GM12878 (cell line): ENCODE results near the gene LYPLA2. TPM values are rescaled to one million over a fixed set of nuclear protein-coding genes. Genes with fewer than 3 reads are reported as not detected.
A peak's percentile ranks its signal among the peaks of the same experiment; 100 is the strongest.

Experiments used
- ATAC-seq: fragments of 200-7000 bp; cut with Tn5 transposase; 3 replicates; pipeline ENCODE4 v1.9.1; 2020; ENCODE audit warnings: mild to moderate bottlenecking, moderate library complexity
- BruUV-seq: library from RNA; stranded (reverse); fragments of 400-500 nt; replicated peaks from 2 replicates; lab custom pipeline; 2021; lab: Mats Ljungman, UMichigan
- CTCF ChIA-PET: fragments of 300-600 bp; sonication (Branson Sonifier 250); formaldehyde crosslinking; extraction: SDS; loops from one replicate; lab custom pipeline; 2021; ENCODE audit warnings: inconsistent platforms; lab: Yijun Ruan, JAX
- POLR2A ChIA-PET: fragments of 350-600 bp; formaldehyde crosslinking; extraction: SDS; loops from one replicate; lab custom pipeline; 2021; ENCODE audit warnings: inconsistent platforms; lab: Charles Lee
- RAD21 ChIA-PET: fragments of 300-600 bp; sonication (Branson Sonifier 250); formaldehyde crosslinking; loops from one replicate; lab custom pipeline; 2023; ENCODE audit warnings: antibody characterized with exemption; ENCODE audit not compliant: unreplicated experiment; lab: Charles Lee
- SMC1A ChIA-PET: fragments of 300-600 bp; sonication (Branson Sonifier 250); formaldehyde crosslinking; loops from one replicate; lab custom pipeline; 2023; ENCODE audit not compliant: unreplicated experiment, uncharacterized antibody; lab: Charles Lee
- DNase-seq: peaks from one replicate; pipeline ENCODE4 v3.0.0-alpha.2; 2011; ENCODE audit warnings: low read depth, low spot score
- FAIRE-seq: peaks from 3 replicates; lab custom pipeline; 2011; peaks lifted over from hg19 to GRCh38; lab: Jason Lieb, UNC
- H2AFZ ChIP-seq: 2 replicates; pipeline ENCODE4 v1.6.0; 2011; ENCODE audit warnings: low read depth, low read length, control low read depth; ENCODE audit not compliant: control insufficient read depth
- H3K27ac ChIP-seq: 2 replicates; pipeline ENCODE4 v1.5.1; 2011; ENCODE audit warnings: control low read depth; ENCODE audit not compliant: control insufficient read depth, insufficient read depth
- H3K27me3 ChIP-seq, 2 experiments: replicated peaks in 1 of 2; 2 replicates each; pipeline versions ENCODE4 v1.6.0 to v1.6.1; 2011; ENCODE audit warnings: low read length in 1 of 2; ENCODE audit not compliant: control insufficient read depth in 2 of 2, insufficient read depth in 2 of 2
- H3K36me3 ChIP-seq, 2 experiments: 2 replicates each; pipeline ENCODE4 v1.5.1; 2011; ENCODE audit warnings: low read length in 1 of 2; ENCODE audit not compliant: control insufficient read depth in 2 of 2, insufficient read depth in 2 of 2
- H3K4me1 ChIP-seq: 2 replicates; pipeline ENCODE4 v1.6.1; 2011; ENCODE audit warnings: mild to moderate bottlenecking, low read length, moderate library complexity, mixed read lengths; ENCODE audit not compliant: control insufficient read depth, insufficient read depth
- H3K4me2 ChIP-seq: 2 replicates; pipeline ENCODE4 v1.6.0; 2011; ENCODE audit warnings: control low read depth; ENCODE audit not compliant: control insufficient read depth, insufficient read depth
- H3K4me3 ChIP-seq: fragments of 200-600 bp; sonication (generic); 2 replicates; pipeline ENCODE4 v1.5.1; 2016
- H3K79me2 ChIP-seq: 2 replicates; pipeline ENCODE4 v1.6.0; 2011; ENCODE audit warnings: low read length; ENCODE audit not compliant: control insufficient read depth, insufficient read depth
- H3K9ac ChIP-seq: 2 replicates; pipeline ENCODE4 v1.8.0; 2011; ENCODE audit warnings: low read length, control low read depth, mixed read lengths; ENCODE audit not compliant: control insufficient read depth, insufficient read depth
- H3K9me3 ChIP-seq: replicated peaks from 3 replicates; pipeline ENCODE4 v1.5.1; 2011; ENCODE audit warnings: mild to moderate bottlenecking, low read length; ENCODE audit not compliant: control insufficient read depth, insufficient read depth
- H4K20me1 ChIP-seq: 2 replicates; pipeline ENCODE4 v1.6.0; 2011; ENCODE audit not compliant: control insufficient read depth, insufficient read depth
- MYC ChIP-seq: IDR thresholded peaks from 2 replicates; pipeline ENCODE4 v1.6.1; 2011; ENCODE audit warnings: mild to moderate bottlenecking, low read length, moderate library complexity, inconsistent platforms; ENCODE audit not compliant: insufficient read depth, insufficient replicate concordance, insufficient read length, severe bottlenecking
- NFYB ChIP-seq: IDR thresholded peaks from 2 replicates; pipeline ENCODE4 v1.6.1; 2011; ENCODE audit warnings: low read depth, mild to moderate bottlenecking, low read length, improper control_type of control experiment, moderate library complexity; ENCODE audit not compliant: insufficient read depth
- SUPT20H ChIP-seq: IDR thresholded peaks from 2 replicates; pipeline ENCODE4 v1.6.1; 2011; ENCODE audit warnings: low read depth, mild to moderate bottlenecking, low read length, moderate library complexity, borderline replicate concordance; ENCODE audit not compliant: control insufficient read depth
- WGBS: methylation state at CpG from one replicate; pipeline ENCODE4 v1.1.6; 2016; ENCODE audit warnings: low lambda C conversion rate; ENCODE audit not compliant: insufficient replicate concordance, insufficient coverage; ENCODE audit errors: missing lambda C conversion rate; 5-methylcytosine and 5-hydroxymethylcytosine counted together
- in situ Hi-C: fragments of 300-500 bp; cut with MboI; formaldehyde crosslinking; loops from 9 replicates; pipeline ENCODE4 v1.14.3; 2018; ENCODE audit warnings: mixed read lengths
- intact Hi-C: fragments of 100-400 bp; cut with micrococcal nuclease; formaldehyde crosslinking; loops from one replicate; pipeline ENCODE4 v1.14.2; 2022; ENCODE audit not compliant: unreplicated experiment
- polyA plus RNA-seq, 11 experiments: library from polyadenylated mRNA; depleted of rRNA in 4 of 11; unstranded in 6 of 11; stranded (reverse) in 5 of 11; fragments of >200 nt; fragmentation: Nextera tagmentation in 4 of 11; fragmentation: Illumina TruSeq in 1 of 11; extraction: Ambion mirVana in 4 of 11; extraction: Trizol in 1 of 11; gene quantifications; 1 replicate in 1 of 11; 2 replicates in 10 of 11; pipeline versions ENCODE4 v1.2.1 to v1.2.3, GENCODE V29; 2011 to 2016; ENCODE audit warnings: inconsistent platforms in 2 of 11, missing spikeins in 2 of 11, low read depth in 1 of 11
- total RNA-seq, 4 experiments: library from RNA; depleted of rRNA in 3 of 4; stranded (reverse); fragments of >200 nt in 3 of 4; fragmentation: Illumina TruSeq in 1 of 4; extraction: Trizol in 1 of 4; gene quantifications; 2 replicates each; pipeline versions ENCODE4 v1.2.1 to v1.2.3, GENCODE V29; 2013 to 2021

LYPLA2 gene
- total and polyA plus RNA-seq, 10 of the 15 experiments (the other 5 are each of a cell fraction or from before 2014, with no cell fraction given) = 2.7 to 129 (median 62.3) TPM

DNA sequence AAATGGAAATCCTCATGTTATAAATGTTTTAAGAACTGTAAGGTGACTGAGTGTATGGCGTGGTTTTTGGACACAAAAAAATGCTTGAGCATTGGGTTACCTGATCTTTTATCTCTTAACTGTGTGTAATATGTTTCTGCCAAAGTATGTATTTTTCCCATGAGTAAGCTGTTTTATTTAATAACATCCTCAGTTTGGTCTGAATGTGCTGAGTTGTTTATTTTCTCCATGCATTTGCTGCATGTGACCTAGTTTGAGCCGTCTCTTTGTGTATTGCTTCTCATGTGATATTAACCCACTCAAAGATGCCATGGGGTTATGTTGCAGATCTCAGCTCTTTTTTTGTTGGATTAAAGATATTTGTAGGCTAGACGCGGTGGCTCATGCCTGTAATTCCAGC lies 6.1 kb upstream of the LYPLA2 start (continued):
- TF ChIP-seq MYC (no peak), SUPT20H (no peak)

DNA sequence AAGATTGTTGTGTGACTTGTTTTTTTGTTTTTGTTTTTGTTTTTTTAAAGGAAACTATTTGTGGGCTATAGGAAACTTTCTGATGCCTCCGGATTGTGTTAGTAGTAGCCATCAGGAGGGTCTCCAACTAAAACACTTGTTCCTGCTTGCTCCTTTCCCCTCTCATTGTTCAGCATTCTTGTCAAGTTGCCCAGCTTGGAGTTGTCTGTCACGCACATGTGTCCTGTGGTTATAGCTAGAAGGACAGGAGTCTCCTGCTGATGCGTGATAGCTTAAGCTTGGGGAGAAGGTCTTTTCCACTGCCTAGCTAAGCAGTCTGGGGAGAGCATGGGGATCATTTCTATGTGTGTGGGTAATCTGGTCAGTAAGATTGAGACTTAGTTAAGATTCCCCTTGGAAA lies 3.2 kb upstream of the LYPLA2 start:
- H3K36me3 ChIP-seq = peaks cover 9 to 18% of the 10 kb centered on the region in 2 experiments; a peak in 3 of 4 replicates
- no peak for TF ChIP-seq NFYB
- TF ChIP-seq, all 136 proteins: peak for 0
- Histone ChIP-seq H3K4me1 (0 out of 2 replicates have a peak, but pooled peaks cover 5% of the 10 kb centered on the region), H4K20me1 (no peaks in the 10 kb centered on the region), H3K9ac (no peak overlapping the region), H2AFZ (no peak overlapping the region), H3K4me3 (no peak overlapping the region), H3K79me2 (peaks cover 18% of the 10 kb centered on the region), H3K4me2 (no peak overlapping the region), H3K27ac (no peak overlapping the region), H3K27me3 (no peaks in the 10 kb centered on the region), H3K9me3 (no peaks in the 10 kb centered on the region)
- ATAC-seq (no peak), DNase-seq (no peak), FAIRE-seq (no peak)
- ChIA-PET POLR2A (no interaction called here), RAD21 (interaction anchor here (1.1 kb wide), 1 partner anchor 129 kb away, joined by 3 read pairs; no protein-coding TSS in a partner anchor), CTCF (interaction anchor here (0.9 to 1.6 kb wide), 7 partner anchors 8 to 129 kb away, joined by 3 to 5 read pairs (median 4); partner anchors contain the start of gene PITHD1), SMC1A (interaction anchor here (0.7 to 1.2 kb wide), 5 partner anchors 8 to 129 kb away, joined by 3 to 4 read pairs (median 3); partner anchors contain the start of gene PITHD1)
- in situ Hi-C loops = loop anchor here (25.0 kb wide), 1 partner anchor 1450 kb away; the partner anchor contains the start of genes RSRP1 and SYF2
- intact Hi-C loops = no loop called here
- TSS peak; percentile 36 for BruUV-seq
- WGBS = 100% methylated on average over 3 of the region's 3 CpGs
